ENCODE results near the gene TMEM79.

TMEM79 gene

GRCh38 chr1:156337052-156337887, 53.1 kb downstream of the TMEM79 start:
- Histone ChIP-seq H3K36me3 (ENCODE audit: control insufficient read depth, insufficient read depth, low read length) (peaks cover 23% of the 10 kb centered on the region), H3K9me3 (ENCODE audit: control insufficient read depth, low read length) (no peaks in the 10 kb centered on the region), H3K27ac (ENCODE audit: insufficient read depth, low read depth, low read length, poor library complexity, severe bottlenecking) (no peak overlapping the region), H3K27me3 (ENCODE audit: control insufficient read depth, insufficient read depth, low read length, poor library complexity, severe bottlenecking) (no peaks in the 10 kb centered on the region), H3K4me3 (ENCODE audit: insufficient read depth, low read depth, low read length) (peak overlapping the region; percentile 78), H3K4me1 (ENCODE audit: control insufficient read depth, insufficient read depth, low read length) (peaks cover 9% of the 10 kb centered on the region)
- 29 to 30% methylated on average over 34 of the region's 34 CpGs for WGBS, 2 experiments

GRCh38 chr1:156337888-156338179, 53.7 kb downstream of the TMEM79 start:
- no peaks in the 10 kb centered on the region for H3K9me3 ChIP-seq (ENCODE audit: control insufficient read depth, low read length)
- H3K4me3 ChIP-seq (ENCODE audit: insufficient read depth, low read depth, low read length), result peak overlapping the region; percentile 78
- WGBS, 2 experiments, result 1% methylated on average over 14 of the region's 14 CpGs
- peaks cover 9% of the 10 kb centered on the region for H3K4me1 ChIP-seq (ENCODE audit: control insufficient read depth, insufficient read depth, low read length)
- H3K27me3 ChIP-seq (ENCODE audit: control insufficient read depth, insufficient read depth, low read length, poor library complexity, severe bottlenecking), result no peaks in the 10 kb centered on the region
- H3K27ac ChIP-seq (ENCODE audit: insufficient read depth, low read depth, low read length, poor library complexity, severe bottlenecking), result no peak overlapping the region
- H3K36me3 ChIP-seq (ENCODE audit: control insufficient read depth, insufficient read depth, low read length), result peaks cover 18% of the 10 kb centered on the region

GRCh38 chr1:156338180-156338976, 54.3 kb downstream of the TMEM79 start, which contains the start of the genes CCT3 and TSACC:
CCT3 (minus strand) TSS chr1:156338292; CDS start chr1:156338184, 108 bp downstream.
TSACC (plus strand) TSS chr1:156338526; CDS start chr1:156339758, 1,232 bp downstream.
- Histone ChIP-seq H3K4me1 (ENCODE audit: control insufficient read depth, insufficient read depth, low read length) (peaks cover 9% of the 10 kb centered on the region), H3K27ac (ENCODE audit: insufficient read depth, low read depth, low read length, poor library complexity, severe bottlenecking) (no peak within 1 kb of the TSS), H3K27me3 (ENCODE audit: control insufficient read depth, insufficient read depth, low read length, poor library complexity, severe bottlenecking) (no peaks in the 10 kb centered on the region), H3K36me3 (ENCODE audit: control insufficient read depth, insufficient read depth, low read length) (peaks cover 14% of the 10 kb centered on the region), H3K4me3 (ENCODE audit: insufficient read depth, low read depth, low read length) (peak within 1 kb of the TSS; percentile 78), H3K9me3 (ENCODE audit: control insufficient read depth, low read length) (no peaks in the 10 kb centered on the region)
- WGBS, 2 experiments, result 1% methylated on average over 47 of the region's 47 CpGs
